NB4 (cell line): ENCODE results near the gene IL3RA.

Experiments
- DNase-seq: peaks from one replicate; pipeline ENCODE4 v3.0.0; 2010; ENCODE audit warnings: low read depth
- H3K4me3 ChIP-seq: one replicate; pipeline ENCODE4 v1.5.1; 2011; ENCODE audit warnings: mild to moderate bottlenecking, low read depth, low read length, moderate library complexity
- MYC ChIP-seq: IDR thresholded peaks from 2 replicates; pipeline ENCODE4 v1.6.1; 2011; ENCODE audit warnings: low read depth, low read length
- POLR2A ChIP-seq: IDR thresholded peaks from 2 replicates; pipeline ENCODE4 v1.6.1; 2011; ENCODE audit warnings: mild to moderate bottlenecking; ENCODE audit not compliant: insufficient read length; ENCODE audit errors: extremely low read depth
- TF ChIP-seq, protein P1 (sequence below): IDR thresholded peaks from 2 replicates; pipeline ENCODE4 v1.6.1; 2011; ENCODE audit warnings: low read depth, low read length
- TF ChIP-seq, protein P2 (sequence below): IDR thresholded peaks from one replicate; pipeline ENCODE4 v1.5.1; 2012; ENCODE audit warnings: low read depth, low read length

IL3RA gene

DNA sequence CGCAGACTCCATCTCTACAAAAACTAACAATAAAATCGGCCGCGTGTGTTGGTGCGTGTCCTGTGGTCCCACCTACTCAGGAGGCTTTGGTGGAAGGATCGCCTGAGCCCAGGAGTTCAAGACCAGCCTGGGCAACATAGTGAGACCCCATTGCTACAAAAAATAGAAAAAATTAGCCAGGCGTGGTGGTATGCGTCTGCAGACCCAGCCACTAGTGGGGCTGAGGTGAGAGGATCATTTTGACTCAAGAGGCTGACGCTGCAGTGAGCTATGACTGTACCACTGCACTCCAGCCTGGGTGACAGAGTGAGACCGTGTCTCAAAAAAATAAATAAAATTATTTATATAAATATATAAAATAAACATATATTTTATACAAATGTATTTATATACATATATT, 93.9 kb downstream of the IL3RA start:
- no peak for DNase-seq
- no peak overlapping the region for H3K4me3 ChIP-seq
- TF ChIP-seq MYC: no peak
- TF ChIP-seq POLR2A: no peak
- TF ChIP-seq, protein P1, sequence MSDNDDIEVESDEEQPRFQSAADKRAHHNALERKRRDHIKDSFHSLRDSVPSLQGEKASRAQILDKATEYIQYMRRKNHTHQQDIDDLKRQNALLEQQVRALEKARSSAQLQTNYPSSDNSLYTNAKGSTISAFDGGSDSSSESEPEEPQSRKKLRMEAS: no peak
- TF ChIP-seq, protein P2, sequence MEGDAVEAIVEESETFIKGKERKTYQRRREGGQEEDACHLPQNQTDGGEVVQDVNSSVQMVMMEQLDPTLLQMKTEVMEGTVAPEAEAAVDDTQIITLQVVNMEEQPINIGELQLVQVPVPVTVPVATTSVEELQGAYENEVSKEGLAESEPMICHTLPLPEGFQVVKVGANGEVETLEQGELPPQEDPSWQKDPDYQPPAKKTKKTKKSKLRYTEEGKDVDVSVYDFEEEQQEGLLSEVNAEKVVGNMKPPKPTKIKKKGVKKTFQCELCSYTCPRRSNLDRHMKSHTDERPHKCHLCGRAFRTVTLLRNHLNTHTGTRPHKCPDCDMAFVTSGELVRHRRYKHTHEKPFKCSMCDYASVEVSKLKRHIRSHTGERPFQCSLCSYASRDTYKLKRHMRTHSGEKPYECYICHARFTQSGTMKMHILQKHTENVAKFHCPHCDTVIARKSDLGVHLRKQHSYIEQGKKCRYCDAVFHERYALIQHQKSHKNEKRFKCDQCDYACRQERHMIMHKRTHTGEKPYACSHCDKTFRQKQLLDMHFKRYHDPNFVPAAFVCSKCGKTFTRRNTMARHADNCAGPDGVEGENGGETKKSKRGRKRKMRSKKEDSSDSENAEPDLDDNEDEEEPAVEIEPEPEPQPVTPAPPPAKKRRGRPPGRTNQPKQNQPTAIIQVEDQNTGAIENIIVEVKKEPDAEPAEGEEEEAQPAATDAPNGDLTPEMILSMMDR: no peak
